Caco-2 (cell line): ENCODE data around the gene UTS2R. TPM values are rescaled to one million over a fixed set of nuclear protein-coding genes. Genes with fewer than 3 reads are reported as not detected.

Experiments
- BruUV-seq: library from RNA; stranded (reverse); fragments of 400-500 nt; replicated peaks from 2 replicates; lab custom pipeline; 2021; lab: Mats Ljungman, UMichigan
- CTCF ChIA-PET: fragments of 300-600 bp; sonication (Branson Sonifier 250); formaldehyde crosslinking; loops from one replicate; lab custom pipeline; 2022; ENCODE audit warnings: antibody characterized with exemption; lab: Charles Lee
- POLR2A ChIA-PET: fragments of 300-600 bp; sonication (Branson Sonifier 250); formaldehyde crosslinking; loops from one replicate; lab custom pipeline; 2022; ENCODE audit warnings: antibody characterized with exemption; lab: Charles Lee
- DNase-seq, 2 experiments: peaks; one replicate each; pipeline versions ENCODE4 v3.0.0 to v3.0.0-alpha.2; 2020 to 2022
- H3K27me3 ChIP-seq: replicated peaks from 2 replicates; pipeline ENCODE4 v1.6.0; 2011; ENCODE audit warnings: low read length; ENCODE audit not compliant: control insufficient read depth, insufficient read depth
- H3K36me3 ChIP-seq: 2 replicates; pipeline ENCODE4 v1.5.1; 2011; ENCODE audit warnings: low read length; ENCODE audit not compliant: control insufficient read depth, insufficient read depth
- H3K4me1 ChIP-seq: fragments of 250-450 bp; sonication (Bioruptor Pico); 2 replicates; pipeline ENCODE4 v1.5.1; 2020; ENCODE audit warnings: mild to moderate bottlenecking
- H3K4me3 ChIP-seq: 2 replicates; pipeline ENCODE4 v1.5.1; 2011; ENCODE audit warnings: low read depth, mild to moderate bottlenecking, control low read depth, low read length
- H3K9me3 ChIP-seq: fragments of 250-450 bp; sonication (Bioruptor Pico); 2 replicates; pipeline ENCODE4 v1.5.1; 2020; ENCODE audit warnings: mild to moderate bottlenecking, moderate library complexity
- H3K27ac Mint-ChIP-seq: one replicate; pipeline ENCODE4 v1.8.0; 2022; ENCODE audit warnings: mixed read lengths; ENCODE audit not compliant: unreplicated experiment
- H3K27me3 Mint-ChIP-seq: one replicate; pipeline ENCODE4 v1.8.0; 2022; ENCODE audit warnings: mixed read lengths; ENCODE audit not compliant: insufficient read depth, unreplicated experiment
- H3K36me3 Mint-ChIP-seq: one replicate; pipeline ENCODE4 v1.8.0; 2022; ENCODE audit warnings: mild to moderate bottlenecking, mixed read lengths; ENCODE audit not compliant: insufficient read depth, unreplicated experiment
- H3K4me1 Mint-ChIP-seq: one replicate; pipeline ENCODE4 v1.8.0; 2022; ENCODE audit warnings: low read depth, mixed read lengths; ENCODE audit not compliant: unreplicated experiment
- H3K4me3 Mint-ChIP-seq: one replicate; pipeline ENCODE4 v1.8.0; 2022; ENCODE audit warnings: mild to moderate bottlenecking, moderate library complexity, mixed read lengths; ENCODE audit not compliant: unreplicated experiment
- H3K9me3 Mint-ChIP-seq: one replicate; pipeline ENCODE4 v1.8.0; 2022; ENCODE audit warnings: mixed read lengths; ENCODE audit not compliant: unreplicated experiment
- intact Hi-C: fragments of 100-400 bp; cut with micrococcal nuclease; formaldehyde crosslinking; loops from one replicate; pipeline ENCODE4 v1.10.0; 2022; ENCODE audit not compliant: unreplicated experiment
- total RNA-seq: library from RNA; stranded (reverse); gene quantifications from 2 replicates; pipeline ENCODE4 v1.2.3, GENCODE V29; 2022
- TF ChIP-seq, protein P1 (sequence below), 2 experiments: fragments of 200-600 bp in 1 of 2; IDR thresholded peaks; 1 replicate in 1 of 2; 2 replicates in 1 of 2; pipeline versions ENCODE4 v1.5.1 to v1.8.0; 2011 to 2022; ENCODE audit warnings: antibody characterized with exemption in 1 of 2, control low read depth in 1 of 2, inconsistent platforms in 1 of 2, low read depth in 1 of 2, low read length in 1 of 2, mild to moderate bottlenecking in 1 of 2, moderate library complexity in 1 of 2; ENCODE audit not compliant: insufficient read depth in 1 of 2, severe bottlenecking in 1 of 2, unreplicated experiment in 1 of 2

UTS2R gene
- total RNA-seq, 1 experiment from 2014 or later = 0.66 TPM

DNA sequence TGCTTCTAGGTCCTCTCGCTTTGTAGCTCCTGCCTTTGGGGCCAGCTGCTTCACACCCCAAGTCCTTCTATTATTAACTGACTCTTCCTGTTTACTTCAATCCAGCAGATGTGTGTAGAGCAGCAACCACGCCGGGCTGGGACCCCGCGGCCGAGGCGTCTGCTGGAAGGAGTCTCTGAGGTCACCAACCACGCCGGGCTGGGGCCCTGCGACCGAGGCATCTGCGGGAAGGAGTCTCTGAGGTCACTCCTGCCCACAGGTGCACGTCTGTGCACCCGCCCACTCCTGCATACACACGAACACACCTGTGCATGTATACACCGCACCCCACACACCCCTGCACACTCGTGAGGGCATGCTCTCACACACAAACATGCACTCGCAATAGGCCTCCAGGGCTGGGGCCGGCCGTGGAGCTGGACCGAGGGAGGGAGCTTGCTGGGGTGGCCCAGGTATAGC is 20.3 kb upstream of the UTS2R start:
- peaks cover 23% of the 10 kb centered on the region for H3K4me1 Mint-ChIP-seq
- Histone ChIP-seq H3K36me3 (no peaks in the 10 kb centered on the region), H3K4me1 (peaks cover 22% of the 10 kb centered on the region), H3K4me3 (no peak overlapping the region), H3K9me3 (no peaks in the 10 kb centered on the region), H3K27me3 (no peaks in the 10 kb centered on the region)
- peaks cover 13% of the 10 kb centered on the region for H3K36me3 Mint-ChIP-seq
- H3K4me3 Mint-ChIP-seq = no peak overlapping the region
- no peak for DNase-seq
- H3K27me3 Mint-ChIP-seq = no peaks in the 10 kb centered on the region
- no peaks in the 10 kb centered on the region for H3K9me3 Mint-ChIP-seq
- TF ChIP-seq, protein P1, sequence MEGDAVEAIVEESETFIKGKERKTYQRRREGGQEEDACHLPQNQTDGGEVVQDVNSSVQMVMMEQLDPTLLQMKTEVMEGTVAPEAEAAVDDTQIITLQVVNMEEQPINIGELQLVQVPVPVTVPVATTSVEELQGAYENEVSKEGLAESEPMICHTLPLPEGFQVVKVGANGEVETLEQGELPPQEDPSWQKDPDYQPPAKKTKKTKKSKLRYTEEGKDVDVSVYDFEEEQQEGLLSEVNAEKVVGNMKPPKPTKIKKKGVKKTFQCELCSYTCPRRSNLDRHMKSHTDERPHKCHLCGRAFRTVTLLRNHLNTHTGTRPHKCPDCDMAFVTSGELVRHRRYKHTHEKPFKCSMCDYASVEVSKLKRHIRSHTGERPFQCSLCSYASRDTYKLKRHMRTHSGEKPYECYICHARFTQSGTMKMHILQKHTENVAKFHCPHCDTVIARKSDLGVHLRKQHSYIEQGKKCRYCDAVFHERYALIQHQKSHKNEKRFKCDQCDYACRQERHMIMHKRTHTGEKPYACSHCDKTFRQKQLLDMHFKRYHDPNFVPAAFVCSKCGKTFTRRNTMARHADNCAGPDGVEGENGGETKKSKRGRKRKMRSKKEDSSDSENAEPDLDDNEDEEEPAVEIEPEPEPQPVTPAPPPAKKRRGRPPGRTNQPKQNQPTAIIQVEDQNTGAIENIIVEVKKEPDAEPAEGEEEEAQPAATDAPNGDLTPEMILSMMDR (IDR thresholded peaks at IDR 0.05; ENCODE audit: insufficient read depth in 1 of 2, low read depth in 1 of 2, low read length in 1 of 2, severe bottlenecking in 1 of 2, unreplicated experiment in 1 of 2) = no peak
- no TSS peak for BruUV-seq
- ChIA-PET CTCF (interaction anchor here (0.6 to 0.8 kb wide), 2 partner anchors 132 to 203 kb away, joined by 3 read pairs; no protein-coding TSS in a partner anchor), POLR2A (no interaction called here)
- intact Hi-C loops = loop anchor here (5.0 kb wide), 4 partner anchors 46 to 201 kb away; no protein-coding TSS in a partner anchor
- H3K27ac Mint-ChIP-seq = no peak overlapping the region

DNA sequence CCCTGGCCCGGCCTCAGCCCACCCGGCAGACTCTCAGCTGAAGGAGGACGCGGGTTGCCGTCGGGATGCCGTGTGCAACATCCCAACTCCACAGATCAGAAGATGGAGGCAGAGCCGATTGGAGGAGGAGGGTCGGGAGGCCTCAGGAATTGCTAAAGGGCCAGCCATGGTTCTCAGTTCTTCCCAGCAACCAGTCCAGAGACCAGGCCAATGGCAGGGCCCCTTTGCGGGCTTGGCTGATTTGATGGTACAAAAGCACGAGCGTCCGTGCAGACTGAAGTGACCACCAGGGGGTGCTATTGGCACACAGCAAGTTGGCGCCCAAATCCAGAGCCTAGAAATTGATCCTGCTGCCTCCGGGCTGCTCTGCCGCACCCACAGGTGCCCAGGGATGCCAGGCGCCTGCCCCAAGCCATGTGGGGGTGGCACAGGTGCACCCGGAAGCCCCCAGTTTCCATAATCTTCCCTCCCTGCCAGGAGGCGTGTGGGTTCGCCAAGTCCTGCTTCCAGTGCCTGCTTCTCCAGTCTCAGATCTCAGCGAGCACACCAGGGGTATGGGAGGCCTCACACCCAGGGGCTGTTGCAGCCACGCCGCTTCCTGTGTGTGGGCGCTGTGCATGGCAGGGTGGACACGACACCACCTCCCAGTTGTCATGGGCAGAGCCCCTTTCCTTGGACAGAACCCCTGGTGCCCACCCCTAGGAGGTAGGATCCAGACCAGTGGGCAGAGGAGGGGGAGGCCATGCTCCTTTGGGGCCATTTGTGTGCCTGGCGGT is 19.7 kb upstream of the UTS2R start:
- H3K4me1 Mint-ChIP-seq = peaks cover 23% of the 10 kb centered on the region
- Histone ChIP-seq H3K36me3 (no peaks in the 10 kb centered on the region), H3K4me1 (peaks cover 22% of the 10 kb centered on the region), H3K9me3 (no peaks in the 10 kb centered on the region), H3K27me3 (no peaks in the 10 kb centered on the region), H3K4me3 (no peak overlapping the region)
- CTCF ChIA-PET = interaction anchor here (0.6 to 0.8 kb wide), 2 partner anchors 11 to 131 kb away, joined by 3 to 4 read pairs; no protein-coding TSS in a partner anchor
- DNase-seq = peak; percentile 83 to 89
- H3K4me3 Mint-ChIP-seq = no peak overlapping the region
- TF ChIP-seq, protein P1 (IDR thresholded peaks at IDR 0.05; ENCODE audit: insufficient read depth in 1 of 2, low read depth in 1 of 2, low read length in 1 of 2, severe bottlenecking in 1 of 2, unreplicated experiment in 1 of 2) = peak; percentile 95 to 97
- peaks cover 13% of the 10 kb centered on the region for H3K36me3 Mint-ChIP-seq
- H3K27ac Mint-ChIP-seq = no peak overlapping the region
- H3K27me3 Mint-ChIP-seq = no peaks in the 10 kb centered on the region
- intact Hi-C loops = loop anchor here (5.0 kb wide), 4 partner anchors 45 to 200 kb away; no protein-coding TSS in a partner anchor
- H3K9me3 Mint-ChIP-seq = no peaks in the 10 kb centered on the region
- no TSS peak for BruUV-seq
- POLR2A ChIA-PET = no interaction called here

DNA sequence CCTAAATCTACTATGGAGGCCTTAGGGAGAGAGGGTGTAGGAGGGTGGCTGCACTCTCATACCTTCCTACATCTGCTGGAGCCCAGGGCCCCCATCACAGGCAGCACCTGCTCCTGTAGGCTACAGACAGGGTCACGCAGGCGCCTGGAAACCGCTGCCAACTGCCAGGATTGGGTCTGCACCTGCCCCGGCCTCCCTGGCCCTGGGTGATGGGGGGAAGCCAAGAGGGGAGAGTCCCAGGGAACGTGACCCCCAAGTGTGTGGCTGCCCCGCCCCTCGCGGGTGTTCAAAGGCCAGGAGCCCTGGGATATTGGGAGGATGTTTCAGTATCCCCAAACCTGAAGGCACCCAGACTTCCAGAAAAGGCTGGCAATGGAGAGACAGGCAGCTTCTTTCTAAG is 18.1 kb upstream of the UTS2R start:
- Mint-ChIP-seq H3K9me3 (no peaks in the 10 kb centered on the region), H3K27me3 (no peaks in the 10 kb centered on the region), H3K4me1 (peaks cover 33% of the 10 kb centered on the region), H3K4me3 (no peak overlapping the region), H3K36me3 (peaks cover 13% of the 10 kb centered on the region), H3K27ac (no peak overlapping the region)
- H3K27me3 ChIP-seq = no peaks in the 10 kb centered on the region
- no peaks in the 10 kb centered on the region for H3K9me3 ChIP-seq
- no peak overlapping the region for H3K4me3 ChIP-seq
- intact Hi-C loops = loop anchor here (5.0 kb wide), 4 partner anchors 44 to 199 kb away; no protein-coding TSS in a partner anchor
- ChIA-PET CTCF (interaction anchor here (0.7 kb wide), 1 partner anchor 845 kb away, joined by 7 read pairs; no protein-coding TSS in a partner anchor), POLR2A (no interaction called here)
- peaks cover 33% of the 10 kb centered on the region for H3K4me1 ChIP-seq
- TF ChIP-seq, protein P1 (IDR thresholded peaks at IDR 0.05; ENCODE audit: insufficient read depth in 1 of 2, low read depth in 1 of 2, low read length in 1 of 2, severe bottlenecking in 1 of 2, unreplicated experiment in 1 of 2) = no peak
- H3K36me3 ChIP-seq = no peaks in the 10 kb centered on the region
- BruUV-seq = no TSS peak
- DNase-seq = no peak
